A549 (cell line): ENCODE measurements around the gene GTF2A1.

Experiments
- CTCF ChIP-seq: fragments of >200 bp; sonication (Bioruptor Twin); formaldehyde crosslinking; IDR thresholded peaks from 3 replicates; pipeline ENCODE4 v1.5.1; 2016
- EP300 ChIP-seq, 2 experiments: fragments of >200 bp; sonication (Bioruptor Twin); formaldehyde crosslinking; IDR thresholded peaks; 2 replicates in 1 of 2; 3 replicates in 1 of 2; pipeline ENCODE4 v1.6.1; 2016 to 2017
- MAFK ChIP-seq: fragments of 450-650 bp; IDR thresholded peaks from 2 replicates; pipeline ENCODE4 v1.6.1; 2014; ENCODE audit not compliant: partially characterized antibody
- PBX3 ChIP-seq: IDR thresholded peaks from 2 replicates; pipeline ENCODE4 v1.6.1; 2012
- POLR2A ChIP-seq: IDR thresholded peaks from 2 replicates; pipeline ENCODE4 v1.6.1; 2012; ENCODE audit warnings: mild to moderate bottlenecking, low read length
- REST ChIP-seq: fragments of 200-600 bp; sonication (generic); IDR thresholded peaks from 2 replicates; pipeline ENCODE4 v1.6.1; 2016; ENCODE audit warnings: antibody characterized with exemption, mild to moderate bottlenecking, moderate library complexity
- TF ChIP-seq, protein P1 (sequence below): IDR thresholded peaks from 2 replicates; pipeline ENCODE4 v1.6.1; 2012

- TF ChIP-seq PBX3 (no peak), POLR2A (no peak), CTCF (no peak; the same call in 1 of the 3 replicates), EP300 (IDR thresholded peaks at IDR 0.05) (no peak), MAFK (no peak), REST (no peak)
- TF ChIP-seq, protein P1, sequence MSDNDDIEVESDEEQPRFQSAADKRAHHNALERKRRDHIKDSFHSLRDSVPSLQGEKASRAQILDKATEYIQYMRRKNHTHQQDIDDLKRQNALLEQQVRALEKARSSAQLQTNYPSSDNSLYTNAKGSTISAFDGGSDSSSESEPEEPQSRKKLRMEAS: no peak
Observed at GRCh38 chr14:81170829-81171195, 49.9 kb downstream of the GTF2A1 start.
